Smooth muscle cell (in vitro differentiated cells): ENCODE data around the gene UBD. TPM values are rescaled to one million over a fixed set of nuclear protein-coding genes. Genes with fewer than 3 reads are reported as not detected.
A peak's percentile ranks its signal among the peaks of the same experiment; 100 is the strongest.

ENCODE experiments used
- DNase-seq: peaks from one replicate; lab custom pipeline; 2025; ENCODE audit not compliant: unreplicated experiment; lab: John Stamatoyannopoulos, UW
- H2AFZ ChIP-seq: fragments of 200-600 bp; sonication (generic); 2 replicates; pipeline ENCODE4 v1.6.0; 2016; ENCODE audit warnings: antibody characterized with exemption, low read depth, mild to moderate bottlenecking
- H3F3A ChIP-seq: fragments of 200-600 bp; sonication (generic); 2 replicates; pipeline ENCODE4 v1.6.0; 2017; ENCODE audit warnings: antibody characterized with exemption, low read depth
- H3K27ac ChIP-seq: fragments of 200-600 bp; sonication (generic); 2 replicates; pipeline ENCODE4 v1.5.1; 2016; ENCODE audit warnings: low read depth, mild to moderate bottlenecking
- H3K27me3 ChIP-seq: fragments of 200-600 bp; sonication (generic); 2 replicates; pipeline ENCODE4 v1.6.1; 2016; ENCODE audit warnings: low read depth, mild to moderate bottlenecking
- H3K36me3 ChIP-seq: fragments of 200-600 bp; sonication (generic); 2 replicates; pipeline ENCODE4 v1.5.1; 2016; ENCODE audit warnings: low read depth
- H3K4me1 ChIP-seq: fragments of 200-600 bp; sonication (generic); 2 replicates; pipeline ENCODE4 v1.5.1; 2016; ENCODE audit warnings: low read depth
- H3K4me2 ChIP-seq: fragments of 200-600 bp; sonication (generic); 2 replicates; pipeline ENCODE4 v1.6.0; 2016; ENCODE audit warnings: mild to moderate bottlenecking
- H3K4me3 ChIP-seq: fragments of 200-600 bp; sonication (generic); 2 replicates; pipeline ENCODE4 v1.5.1; 2016; ENCODE audit warnings: mild to moderate bottlenecking
- H3K79me2 ChIP-seq: fragments of 200-600 bp; sonication (generic); 2 replicates; pipeline ENCODE4 v1.6.0; 2016; ENCODE audit warnings: low read depth, mild to moderate bottlenecking
- H3K9ac ChIP-seq: fragments of 200-600 bp; sonication (generic); 2 replicates; pipeline ENCODE4 v1.6.0; 2016; ENCODE audit warnings: low read depth
- H3K9me3 ChIP-seq: fragments of 200-600 bp; sonication (generic); replicated peaks from 2 replicates; pipeline ENCODE4 v1.5.1; 2016; ENCODE audit warnings: low read depth
- H4K20me1 ChIP-seq: fragments of 200-600 bp; sonication (generic); 2 replicates; pipeline ENCODE4 v1.6.0; 2016; ENCODE audit warnings: low read depth
- CTCF ChIP-seq: fragments of 200-600 bp; sonication (generic); IDR thresholded peaks from 2 replicates; pipeline ENCODE4 v1.5.1; 2017; ENCODE audit warnings: borderline replicate concordance, mild to moderate bottlenecking, antibody characterized with exemption; ENCODE audit not compliant: insufficient read depth, poor library complexity, severe bottlenecking
- WGBS: methylation state at CpG from one replicate; pipeline ENCODE4 v1.1.7; 2016; ENCODE audit warnings: low lambda C conversion rate; 5-methylcytosine and 5-hydroxymethylcytosine counted together
- polyA plus RNA-seq: library from polyadenylated mRNA; unstranded; fragments of >200 nt; fragmentation: Nextera tagmentation; extraction: Ambion mirVana; gene quantifications from 2 replicates; pipeline ENCODE4 v1.2.1, GENCODE V29; 2016
- total RNA-seq: library from RNA; depleted of rRNA; stranded (reverse); fragments of >200 nt; gene quantifications from 2 replicates; pipeline ENCODE4 v1.2.3, GENCODE V29; 2014

Gene UBD
- total and polyA plus RNA-seq, 2 experiments from 2014 or later: 0.38 TPM; not detected in 1

GRCh38 chr6:29557320-29557719, 2.2 kb downstream of the UBD start:
- Histone ChIP-seq H3K4me2 (no peak overlapping the region), H3F3A (no peaks in the 10 kb centered on the region), H3K9ac (no peak overlapping the region), H3K4me3 (no peak overlapping the region), H3K79me2 (no peaks in the 10 kb centered on the region), H3K27me3 (peaks cover 64% of the 10 kb centered on the region), H3K27ac (no peak overlapping the region), H3K36me3 (no peaks in the 10 kb centered on the region), H3K9me3 (no peaks in the 10 kb centered on the region), H2AFZ (no peak overlapping the region), H3K4me1 (no peaks in the 10 kb centered on the region), H4K20me1 (no peaks in the 10 kb centered on the region)
- no peak for TF ChIP-seq CTCF
- no peak for DNase-seq

- no peaks in the 10 kb centered on the region for H3K9me3 ChIP-seq
- no peaks in the 10 kb centered on the region for H3K36me3 ChIP-seq
- no peaks in the 10 kb centered on the region for H3K4me1 ChIP-seq
- no peak overlapping the region for H3K4me2 ChIP-seq
- peaks cover 80% of the 10 kb centered on the region for H3K27me3 ChIP-seq
- no peak overlapping the region for H2AFZ ChIP-seq
- WGBS: 91% methylated on average over 5 of the region's 5 CpGs
- no peak overlapping the region for H3K27ac ChIP-seq
- H4K20me1 ChIP-seq: no peaks in the 10 kb centered on the region
- DNase-seq: no peak
- H3F3A ChIP-seq: no peaks in the 10 kb centered on the region
- no peak overlapping the region for H3K4me3 ChIP-seq
- no peak overlapping the region for H3K9ac ChIP-seq
- TF ChIP-seq CTCF: no peak
- no peaks in the 10 kb centered on the region for H3K79me2 ChIP-seq
These were observed 4.8 kb downstream of the UBD start for GRCh38 chr6:29554764-29555163.

GRCh38 chr6:29553268-29554057, 6.1 kb downstream of the UBD start:
- Histone ChIP-seq H2AFZ (no peak overlapping the region), H3F3A (no peaks in the 10 kb centered on the region)

More at GRCh38 chr6:29553268-29554057, 6.1 kb downstream of the UBD start:
- Histone ChIP-seq H3K27me3 (peaks cover 90% of the 10 kb centered on the region), H3K79me2 (no peaks in the 10 kb centered on the region), H3K4me3 (peak overlapping the region; percentile 34), H3K4me2 (peak overlapping the region; percentile 83), H3K9me3 (no peaks in the 10 kb centered on the region), H3K9ac (no peak overlapping the region), H3K4me1 (no peaks in the 10 kb centered on the region), H3K36me3 (no peaks in the 10 kb centered on the region), H4K20me1 (no peaks in the 10 kb centered on the region), H3K27ac (no peak overlapping the region)
- DNase-seq: peak; percentile 14
- 4% methylated on average over 76 of the region's 83 CpGs for WGBS
- no peak for TF ChIP-seq CTCF
